HG03196 (cell line): ENCODE measurements around the gene SLC24A4.
"Not testable (repeated sequence)": the region's sequence is repeated elsewhere in the genome, so short reads cannot be mapped to it uniquely, and the experiment has no call there.

Experiments
- ATAC-seq: cut with Tn5 transposase; IDR thresholded peaks from one replicate; pipeline ENCODE4 v1.9.1; 2021; ENCODE audit not compliant: unreplicated experiment

Gene SLC24A4

GRCh38 chr14:92515546-92516343, 192.8 kb downstream of the SLC24A4 start:
- ATAC-seq, result no peak

GRCh38 chr14:92516344-92516965, 193.5 kb downstream of the SLC24A4 start:
- ATAC-seq, result no peak

GRCh38 chr14:92516966-92517506, 194.1 kb downstream of the SLC24A4 start:
- ATAC-seq, result no peak

GRCh38 chr14:92517761-92518160, 194.8 kb downstream of the SLC24A4 start:
- no peak for ATAC-seq

GRCh38 chr14:92519246-92520101, 196.5 kb downstream of the SLC24A4 start:
- ATAC-seq, result no peak

GRCh38 chr14:92520102-92521057, 197.4 kb downstream of the SLC24A4 start:
- no peak for ATAC-seq

GRCh38 chr14:92521058-92521415, 198.1 kb downstream of the SLC24A4 start:
- ATAC-seq, result no peak

- ATAC-seq, result no peak
Observed at GRCh38 chr14:92523752-92524151, 200.8 kb downstream of the SLC24A4 start.

- ATAC-seq, result no peak
Observed at GRCh38 chr14:92524602-92525185, 201.7 kb downstream of the SLC24A4 start.

- no peak for ATAC-seq
Observed at GRCh38 chr14:92525322-92526095, 202.5 kb downstream of the SLC24A4 start.

GRCh38 chr14:92527721-92528120, 204.8 kb downstream of the SLC24A4 start:
- no peak for ATAC-seq

GRCh38 chr14:92528486-92529100, 205.6 kb downstream of the SLC24A4 start:
- ATAC-seq, result no peak

GRCh38 chr14:92529903-92530302, 206.9 kb downstream of the SLC24A4 start:
- no peak for ATAC-seq

- ATAC-seq, result no peak
Observed at GRCh38 chr14:92531106-92531873, 208.3 kb downstream of the SLC24A4 start.

- ATAC-seq, result no peak
Observed at GRCh38 chr14:92532490-92533163, 209.7 kb downstream of the SLC24A4 start.

GRCh38 chr14:92534932-92535643, 212.1 kb downstream of the SLC24A4 start:
- ATAC-seq, result no peak

GRCh38 chr14:92536231-92536630, 213.3 kb downstream of the SLC24A4 start:
- not testable (repeated sequence) for ATAC-seq
